Hypothalamus (tissue), 51 donors: ENCODE measurements around the gene MELTF.

Experiments
- DNase-seq, 51 donors: peaks; one replicate each; lab custom pipeline; 2025; lab: John Stamatoyannopoulos, UW

Gene MELTF

GRCh38 chr3:196996454-196997265, 33.0 kb downstream of the MELTF start:
- DNase-seq = peak in 1 of 51 donors; percentile 47

- peak in 1 of 51 donors; percentile 61 for DNase-seq
Measured at GRCh38 chr3:196995646-196996355, 33.8 kb downstream of the MELTF start.

DNA sequence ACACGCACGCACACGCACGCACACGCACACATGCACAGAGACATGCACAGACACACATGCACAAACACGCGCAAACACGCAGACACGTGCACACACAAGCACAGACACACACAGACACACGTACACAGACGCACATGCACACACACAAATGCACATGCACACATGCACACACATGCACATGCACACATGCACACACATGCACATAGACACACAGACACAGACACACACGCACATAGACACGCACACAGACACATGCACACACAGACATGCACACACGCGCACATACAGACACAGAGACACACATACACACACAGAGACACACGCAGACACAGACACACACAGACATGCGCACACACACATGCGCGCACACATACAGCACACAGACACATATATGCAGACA, 34.6 kb downstream of the MELTF start:
- DNase-seq = no peak

DNA sequence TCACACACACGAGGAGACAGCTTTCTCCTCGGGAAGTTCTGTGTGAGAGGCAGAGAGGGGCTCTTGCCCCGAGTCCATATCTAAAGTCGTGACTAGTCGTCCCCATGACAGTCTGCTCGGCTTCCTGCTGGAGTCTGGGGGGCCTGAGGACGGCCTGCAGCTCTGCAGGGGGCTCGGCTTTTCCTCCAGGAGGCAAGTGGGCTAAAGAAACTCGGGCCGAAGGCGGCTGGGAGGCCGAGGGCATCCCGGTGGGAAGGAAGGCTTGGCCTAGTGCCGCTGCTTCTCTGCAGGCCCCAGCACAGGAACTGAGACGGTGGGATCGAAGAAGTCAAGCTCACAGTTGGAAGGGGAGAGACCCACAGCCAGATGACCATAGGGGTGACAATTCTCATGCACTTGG, 35.6 kb downstream of the MELTF start:
- no peak for DNase-seq

DNA sequence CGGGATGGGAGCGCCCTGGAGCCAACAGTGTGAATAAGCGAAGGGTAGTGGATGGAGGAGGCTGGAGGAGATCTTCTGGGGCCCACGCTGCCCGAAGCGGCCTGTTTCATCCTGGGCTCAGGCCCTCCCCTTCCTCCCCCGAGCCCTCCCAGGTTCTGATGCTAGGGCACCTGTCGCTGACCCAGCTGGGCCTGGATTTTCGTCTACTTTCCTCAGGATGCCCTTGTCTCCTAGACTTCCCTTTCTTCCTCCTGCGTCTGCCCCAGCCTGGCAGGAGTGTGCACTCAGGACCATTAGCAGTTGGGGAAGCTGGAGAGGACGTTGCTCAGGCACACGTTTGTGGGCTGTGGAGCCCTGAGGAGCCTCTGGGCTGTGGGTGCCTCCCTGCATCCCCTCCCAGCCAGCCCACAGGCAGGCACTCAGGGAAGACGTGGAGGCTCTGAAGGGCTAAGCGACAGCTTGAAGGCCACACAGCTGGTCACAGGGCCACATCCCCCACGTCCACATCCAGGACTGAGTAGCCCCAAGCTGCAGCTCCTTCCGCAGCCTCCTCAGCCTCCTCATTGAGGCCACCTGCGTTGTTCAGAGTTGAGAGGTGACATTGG, 37.1 kb downstream of the MELTF start:
- no peak for DNase-seq

DNA sequence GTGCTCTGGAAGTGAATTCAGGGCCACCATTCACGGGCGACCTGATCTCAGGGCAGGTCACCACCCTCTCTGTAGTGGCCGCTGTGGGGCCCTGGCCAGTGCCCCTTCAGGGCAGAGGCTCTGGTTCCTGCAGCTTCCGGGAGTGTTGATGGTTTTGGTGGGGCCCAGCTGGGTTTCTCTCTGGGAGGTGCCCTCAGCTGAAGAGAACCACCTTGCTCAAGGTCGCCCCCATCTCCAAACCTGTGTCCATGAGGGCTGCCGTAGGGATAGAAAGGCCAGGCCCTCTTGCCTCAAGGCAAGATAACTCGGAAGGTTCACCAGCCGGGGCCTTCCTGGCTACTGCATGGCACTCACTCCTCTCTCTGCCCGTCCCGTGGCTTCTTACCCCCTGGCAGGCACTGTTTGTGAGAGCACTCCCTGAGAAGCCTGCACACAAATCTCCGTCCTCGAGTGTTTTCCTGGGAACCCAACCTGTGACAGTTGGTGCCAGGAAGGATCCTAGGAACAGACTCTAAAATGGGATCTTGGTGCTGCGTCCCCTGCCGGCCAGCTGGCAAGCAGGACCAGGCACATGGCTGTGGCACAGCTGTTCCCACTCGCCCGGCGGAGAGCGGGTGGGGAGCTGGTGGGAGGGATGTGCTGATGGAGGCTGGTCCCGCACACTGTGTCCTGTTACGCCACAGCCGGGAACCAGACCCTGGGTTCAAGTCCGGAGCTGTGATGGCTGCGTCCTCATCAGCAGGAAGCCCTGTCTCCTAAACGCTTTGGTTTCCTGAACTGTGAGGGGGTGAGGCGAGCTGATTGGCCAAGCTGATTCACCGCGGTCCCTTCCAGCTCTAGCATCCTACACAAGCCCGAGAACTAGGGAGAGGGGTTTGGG, 37.8 kb downstream of the MELTF start:
- DNase-seq = peak in 1 of 51 donors; percentile 59

DNA sequence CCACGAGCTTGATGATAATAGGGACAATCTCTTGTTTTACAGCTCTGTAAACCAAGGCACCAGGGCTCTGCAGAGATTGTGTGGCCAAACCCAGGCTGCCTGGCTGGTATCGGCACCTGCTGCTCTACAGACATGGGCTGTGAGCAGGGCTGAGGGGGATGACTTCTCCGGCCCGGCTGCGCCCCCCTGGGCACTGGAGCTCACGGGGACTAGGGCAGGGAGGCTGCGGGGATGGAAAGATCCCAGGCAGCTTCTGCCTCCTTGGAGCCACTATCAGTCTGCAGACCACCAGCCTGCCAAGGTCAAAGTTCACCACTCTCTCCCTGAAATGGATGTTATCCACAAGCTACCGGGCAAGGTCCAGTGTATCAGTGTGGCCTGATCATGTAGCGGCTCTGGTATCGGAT, 39.0 kb downstream of the MELTF start:
- DNase-seq = no peak

DNA sequence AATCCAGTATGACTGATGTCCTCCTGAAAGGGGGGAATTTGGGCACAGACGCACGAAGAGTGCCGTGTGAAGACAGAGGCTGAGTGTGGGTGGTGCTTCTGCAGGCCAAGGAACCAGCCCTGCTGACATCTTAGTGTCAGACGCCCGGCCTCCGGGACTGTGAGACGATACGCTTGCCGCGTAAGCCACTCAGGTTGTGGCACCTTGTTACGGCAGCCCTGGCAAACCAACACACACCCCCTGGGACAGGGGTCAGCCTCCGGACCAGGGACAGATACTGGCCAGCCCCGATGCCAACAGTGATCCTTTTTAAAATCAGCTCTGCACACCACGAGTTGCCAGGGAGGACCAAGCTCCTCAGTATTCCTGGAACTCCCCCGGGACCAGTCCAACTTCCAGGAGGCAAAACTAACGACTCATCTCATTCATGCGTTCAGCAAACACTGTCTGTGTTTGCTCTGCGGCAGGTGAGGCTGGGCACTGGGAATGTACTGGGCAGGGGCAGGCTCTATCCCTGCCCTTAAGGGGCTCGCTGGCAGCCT, 39.8 kb downstream of the MELTF start:
- no peak for DNase-seq

DNA sequence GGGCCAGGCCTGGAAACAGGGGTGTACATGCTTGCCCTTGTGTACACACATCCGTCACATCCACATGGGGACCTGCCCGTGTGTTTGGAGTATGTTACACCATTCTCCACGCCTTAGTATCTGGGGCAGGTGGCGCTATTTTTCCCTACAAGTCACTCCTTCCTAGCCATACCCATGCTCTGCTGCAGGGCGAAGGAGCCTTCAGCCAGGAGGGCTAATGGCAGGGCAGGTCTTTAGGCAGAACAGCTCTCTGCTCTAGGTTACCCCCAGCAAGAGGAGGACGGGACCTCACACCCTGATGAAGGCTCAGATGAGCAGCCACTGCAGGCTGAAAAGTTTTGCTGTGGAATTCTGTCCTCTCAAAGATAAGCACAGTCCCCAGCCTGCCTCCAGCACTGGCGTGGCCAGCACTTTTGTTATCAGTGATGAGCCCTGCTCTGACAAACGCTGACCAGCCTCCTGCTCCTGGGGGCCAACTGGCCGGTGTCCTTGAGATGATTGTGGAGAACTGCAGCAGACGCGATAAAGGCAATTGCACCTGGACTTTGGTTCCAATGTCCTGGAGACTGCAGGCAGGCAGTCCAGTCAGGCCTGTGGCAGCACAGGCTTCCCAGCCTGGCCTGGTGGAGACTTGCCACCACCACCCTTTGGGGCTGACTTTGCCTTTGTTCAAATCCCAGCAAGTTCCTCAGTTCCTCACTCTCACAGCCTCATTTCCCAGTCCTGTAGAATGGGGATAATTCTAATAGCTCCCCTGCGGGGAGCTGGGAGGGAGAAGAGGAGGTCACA, 41.2 kb downstream of the MELTF start:
- DNase-seq = no peak

DNA sequence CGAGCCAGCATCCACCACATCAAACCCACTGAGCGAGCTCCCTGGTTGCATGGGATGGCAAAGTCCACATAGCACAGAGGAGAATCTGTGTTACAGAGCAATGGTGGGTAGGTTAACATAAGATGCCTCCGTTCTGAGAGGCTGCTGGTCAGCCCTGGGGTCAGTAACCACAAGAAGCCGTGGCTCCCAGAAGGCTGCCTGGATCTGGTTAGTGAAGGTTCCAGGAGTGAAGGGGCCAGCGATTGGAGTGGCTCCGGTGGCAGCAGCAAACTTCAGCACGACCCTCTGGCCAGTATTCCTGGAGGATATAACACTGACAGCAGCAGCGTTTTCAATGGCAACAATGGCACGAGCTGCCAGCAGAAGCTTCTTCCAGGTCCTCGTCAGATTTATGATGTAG, 42.6 kb downstream of the MELTF start:
- no peak for DNase-seq

- DNase-seq = no peak
Measured at GRCh38 chr3:196985954-196986885, 43.4 kb downstream of the MELTF start.

- no peak for DNase-seq
Measured at GRCh38 chr3:196985298-196985697, 44.3 kb downstream of the MELTF start.

GRCh38 chr3:196983186-196983585, 46.4 kb downstream of the MELTF start:
- no peak for DNase-seq

DNA sequence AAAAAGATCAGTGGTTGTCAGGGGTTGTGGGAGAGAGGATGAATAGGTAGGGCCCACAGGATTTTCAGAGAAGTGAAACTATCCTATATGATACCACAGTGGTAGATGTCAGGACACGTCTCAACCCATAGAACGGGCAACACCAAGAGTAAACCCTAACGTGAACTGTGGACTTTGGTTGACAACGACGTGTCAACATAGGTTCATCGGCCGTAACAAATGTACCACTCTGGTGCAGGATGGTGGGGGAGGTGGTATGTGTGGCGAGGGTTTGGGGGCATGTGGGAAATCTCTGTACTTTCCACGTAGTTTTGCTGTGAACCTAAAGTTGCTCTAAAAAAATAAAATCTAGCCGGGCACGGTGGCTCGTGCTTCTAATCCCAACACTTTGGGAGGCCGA, 48.0 kb downstream of the MELTF start:
- no peak for DNase-seq

DNA sequence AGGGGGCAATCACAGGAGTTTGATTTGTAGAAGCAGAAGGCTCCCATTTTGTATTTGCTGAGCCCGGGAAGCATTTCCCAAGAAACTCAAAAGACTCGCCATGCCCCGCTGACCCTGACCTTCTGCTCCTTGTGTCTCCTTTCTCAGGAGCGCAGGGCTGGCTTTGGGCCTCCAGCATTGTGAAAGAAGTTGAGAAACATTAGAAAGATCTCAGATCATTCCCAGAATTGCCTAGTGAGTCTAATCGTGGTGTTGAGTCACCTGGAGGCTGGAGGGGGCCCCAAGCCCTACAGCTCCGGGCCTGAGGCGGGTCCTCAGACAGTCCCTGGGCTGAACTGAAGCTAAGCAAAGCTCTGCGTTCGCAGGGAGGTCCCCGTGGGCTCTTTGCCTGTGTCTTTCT, 50.1 kb downstream of the MELTF start:
- DNase-seq = peak in 1 of 51 donors; percentile 30

- DNase-seq = no peak
Measured at GRCh38 chr3:196976941-196977340, 52.7 kb downstream of the MELTF start.

GRCh38 chr3:196975349-196975748, 54.3 kb downstream of the MELTF start:
- no peak for DNase-seq

DNA sequence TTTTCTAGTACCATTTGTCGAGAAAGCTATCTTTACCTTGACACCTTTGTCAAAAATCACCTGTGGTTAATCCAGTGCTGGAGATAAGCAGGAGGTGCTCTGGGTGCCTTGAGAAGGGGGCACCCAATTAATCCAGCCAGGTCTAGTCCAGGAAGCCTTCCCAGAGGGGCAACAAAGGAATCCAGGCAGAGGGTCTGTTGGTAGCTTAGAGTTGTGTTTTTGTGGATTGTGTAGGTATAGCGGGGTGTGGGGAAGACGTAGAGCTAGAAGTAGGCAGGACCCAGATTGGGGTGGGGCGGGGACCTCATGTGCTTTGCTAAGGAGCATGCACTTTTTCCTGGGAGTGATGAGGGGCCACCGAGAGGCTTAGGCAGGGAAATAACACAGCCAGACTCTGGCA, 55.0 kb downstream of the MELTF start:
- no peak for DNase-seq
